Fibroblast of pulmonary artery (primary cell): ENCODE data around the gene PLEKHM2.
A peak's percentile ranks its signal among the peaks of the same experiment; 100 is the strongest.

Source experiments
- DNase-seq: peaks from one replicate; pipeline ENCODE4 v3.0.0-alpha.2; 2010; ENCODE audit warnings: low read depth
- H3K4me3 ChIP-seq: replicated peaks from 2 replicates; pipeline ENCODE4 v1.5.1; 2011; ENCODE audit warnings: low read depth, mild to moderate bottlenecking, control low read depth, low read length, moderate library complexity
- TF ChIP-seq, protein P1 (sequence below): IDR thresholded peaks from 2 replicates; pipeline ENCODE4 v1.5.1; 2011; ENCODE audit warnings: mild to moderate bottlenecking, control low read depth, low read length, inconsistent platforms; ENCODE audit errors: missing control alignments

PLEKHM2 gene

DNA sequence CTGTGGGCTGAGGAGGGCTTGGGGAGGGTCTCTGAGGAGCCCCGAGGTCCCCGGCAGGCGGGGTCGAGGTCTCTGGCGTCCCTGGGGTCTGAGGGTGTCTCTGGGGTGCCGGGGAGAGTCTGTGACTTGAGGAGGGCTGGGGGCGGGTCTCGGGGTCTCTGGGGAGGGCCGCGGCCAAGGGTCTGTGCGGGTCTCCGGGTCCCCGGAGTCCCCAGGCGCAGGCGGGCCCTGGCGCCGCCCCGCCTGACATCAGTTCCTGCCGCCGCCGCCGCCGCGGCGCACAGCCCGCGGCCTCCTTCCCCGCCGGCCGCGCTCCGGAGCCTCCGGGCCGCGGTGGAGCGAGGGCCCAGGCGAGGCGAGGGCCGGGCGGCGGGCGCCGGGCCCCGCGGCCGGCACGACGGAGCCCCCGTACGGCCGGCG lies at the start of gene PLEKHM2:
Gene PLEKHM2 (plus strand): TSS at position 279 of the 420 bp plus-strand sequence. CDS start 239 bp downstream, outside the sequence.
- peak within 1 kb of the TSS; percentile 85 for H3K4me3 ChIP-seq
- TF ChIP-seq, protein P1, sequence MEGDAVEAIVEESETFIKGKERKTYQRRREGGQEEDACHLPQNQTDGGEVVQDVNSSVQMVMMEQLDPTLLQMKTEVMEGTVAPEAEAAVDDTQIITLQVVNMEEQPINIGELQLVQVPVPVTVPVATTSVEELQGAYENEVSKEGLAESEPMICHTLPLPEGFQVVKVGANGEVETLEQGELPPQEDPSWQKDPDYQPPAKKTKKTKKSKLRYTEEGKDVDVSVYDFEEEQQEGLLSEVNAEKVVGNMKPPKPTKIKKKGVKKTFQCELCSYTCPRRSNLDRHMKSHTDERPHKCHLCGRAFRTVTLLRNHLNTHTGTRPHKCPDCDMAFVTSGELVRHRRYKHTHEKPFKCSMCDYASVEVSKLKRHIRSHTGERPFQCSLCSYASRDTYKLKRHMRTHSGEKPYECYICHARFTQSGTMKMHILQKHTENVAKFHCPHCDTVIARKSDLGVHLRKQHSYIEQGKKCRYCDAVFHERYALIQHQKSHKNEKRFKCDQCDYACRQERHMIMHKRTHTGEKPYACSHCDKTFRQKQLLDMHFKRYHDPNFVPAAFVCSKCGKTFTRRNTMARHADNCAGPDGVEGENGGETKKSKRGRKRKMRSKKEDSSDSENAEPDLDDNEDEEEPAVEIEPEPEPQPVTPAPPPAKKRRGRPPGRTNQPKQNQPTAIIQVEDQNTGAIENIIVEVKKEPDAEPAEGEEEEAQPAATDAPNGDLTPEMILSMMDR: no peak
- peak; percentile 35 for DNase-seq

DNA sequence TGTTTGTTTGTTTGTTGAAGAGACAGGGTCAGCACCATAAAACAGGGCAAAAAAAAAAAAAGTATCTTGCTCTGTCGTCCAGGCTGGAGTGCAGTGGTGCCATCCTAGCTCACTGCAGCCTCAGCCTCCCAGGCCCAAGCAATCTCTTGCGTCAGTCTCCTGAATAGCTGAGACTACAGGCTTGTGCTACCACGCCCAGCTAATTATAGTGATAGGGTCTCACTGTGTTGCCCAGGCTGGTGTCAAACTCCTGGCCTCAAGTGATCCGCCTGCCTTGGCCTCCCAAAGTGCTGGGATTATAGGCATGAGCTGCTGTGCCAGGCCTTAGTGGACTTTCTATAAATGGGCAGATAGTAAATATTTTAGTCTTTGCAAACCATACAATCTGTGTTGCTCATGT lies 47.7 kb upstream of the PLEKHM2 start:
- no peak overlapping the region for H3K4me3 ChIP-seq
- no peak for DNase-seq
- TF ChIP-seq, protein P1: no peak

- no peak for DNase-seq
- no peak overlapping the region for H3K4me3 ChIP-seq
- TF ChIP-seq, protein P1: no peak
Observed at GRCh38 chr1:15637826-15638225, 46.3 kb upstream of the PLEKHM2 start.

DNA sequence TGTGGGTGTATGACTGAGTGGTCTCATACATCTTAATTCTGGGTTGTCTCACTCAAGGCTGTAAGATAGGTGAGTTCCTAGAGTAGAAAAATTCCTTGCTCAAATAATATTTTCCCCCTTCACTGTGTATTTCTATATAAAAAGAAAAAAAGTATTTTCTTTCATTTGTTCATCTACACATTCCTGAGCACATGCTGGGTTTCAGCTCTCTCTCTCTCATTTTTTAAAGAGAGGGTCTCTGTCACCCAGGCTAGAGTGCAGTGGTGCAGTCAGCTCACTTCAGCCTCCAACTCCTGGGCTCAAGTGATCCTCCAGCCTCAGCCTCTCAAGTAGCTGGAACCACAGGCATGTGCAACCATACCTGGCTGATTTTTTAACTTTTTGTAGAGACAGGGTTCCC lies 44.9 kb upstream of the PLEKHM2 start:
- no peak for DNase-seq
- no peak overlapping the region for H3K4me3 ChIP-seq
- TF ChIP-seq, protein P1: no peak

- TF ChIP-seq, protein P1: no peak
- H3K4me3 ChIP-seq: no peak overlapping the region
- DNase-seq: no peak
Observed at GRCh38 chr1:15639931-15640330, 44.2 kb upstream of the PLEKHM2 start.

GRCh38 chr1:15640667-15641066 lies 43.5 kb upstream of the PLEKHM2 start:
- H3K4me3 ChIP-seq: no peak overlapping the region
- TF ChIP-seq, protein P1: no peak
- DNase-seq: no peak

DNA sequence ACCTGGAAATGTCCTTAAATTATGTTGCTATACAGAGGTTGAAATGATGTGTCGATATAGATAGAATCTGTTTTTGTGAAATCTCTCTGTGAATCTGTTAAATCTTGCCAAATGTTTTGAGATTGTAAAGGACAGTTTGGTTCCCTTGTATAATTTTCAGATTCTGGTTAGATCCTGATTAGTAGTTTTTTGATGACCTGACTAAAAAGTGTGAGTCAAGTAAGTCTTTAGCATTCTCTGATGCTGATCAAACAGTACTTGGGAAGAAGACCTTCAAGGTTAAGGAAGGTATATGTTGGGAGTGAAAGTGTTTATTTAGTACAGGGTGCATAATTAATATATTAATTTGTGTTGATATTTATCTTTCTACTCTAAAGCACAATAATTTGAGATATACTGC lies 34.2 kb upstream of the PLEKHM2 start:
- DNase-seq: no peak
- no peak overlapping the region for H3K4me3 ChIP-seq
- TF ChIP-seq, protein P1: no peak
